ENCODE measurements around the gene LSS.

DNA sequence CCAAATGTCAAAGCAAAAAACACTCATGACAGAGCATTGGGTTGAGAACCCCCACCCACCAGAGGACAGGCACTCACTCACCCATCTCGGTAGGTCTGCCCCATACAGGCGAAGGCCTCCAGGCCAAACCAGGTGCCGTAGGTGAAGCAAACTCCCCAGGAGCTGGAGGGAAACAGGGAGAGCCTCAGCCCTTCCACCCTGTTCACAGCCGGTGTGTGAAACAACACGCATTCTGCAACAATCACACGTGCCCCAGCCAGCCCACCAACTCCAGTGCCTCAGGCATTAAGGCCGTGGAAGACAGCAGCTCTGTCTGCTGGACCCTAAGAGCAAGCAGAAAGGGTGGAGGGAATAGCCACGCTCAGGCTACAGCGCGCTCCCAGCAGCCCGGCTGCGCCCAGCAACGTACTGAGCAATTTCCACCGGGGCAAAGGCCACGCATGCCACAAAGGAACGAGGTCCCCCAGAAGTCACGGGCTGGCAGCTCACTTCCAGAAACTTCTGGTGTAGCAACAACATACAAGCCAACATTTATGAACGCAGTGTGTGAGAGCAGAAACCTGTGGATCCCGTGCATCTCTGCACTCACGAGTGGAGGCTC, 32.9 kb downstream of the LSS start:
- no peak for TF ChIP-seq EZH2 (IDR thresholded peaks at IDR 0.05; ENCODE audit: low read length, unreplicated experiment)
- TF ChIP-seq, protein P1, sequence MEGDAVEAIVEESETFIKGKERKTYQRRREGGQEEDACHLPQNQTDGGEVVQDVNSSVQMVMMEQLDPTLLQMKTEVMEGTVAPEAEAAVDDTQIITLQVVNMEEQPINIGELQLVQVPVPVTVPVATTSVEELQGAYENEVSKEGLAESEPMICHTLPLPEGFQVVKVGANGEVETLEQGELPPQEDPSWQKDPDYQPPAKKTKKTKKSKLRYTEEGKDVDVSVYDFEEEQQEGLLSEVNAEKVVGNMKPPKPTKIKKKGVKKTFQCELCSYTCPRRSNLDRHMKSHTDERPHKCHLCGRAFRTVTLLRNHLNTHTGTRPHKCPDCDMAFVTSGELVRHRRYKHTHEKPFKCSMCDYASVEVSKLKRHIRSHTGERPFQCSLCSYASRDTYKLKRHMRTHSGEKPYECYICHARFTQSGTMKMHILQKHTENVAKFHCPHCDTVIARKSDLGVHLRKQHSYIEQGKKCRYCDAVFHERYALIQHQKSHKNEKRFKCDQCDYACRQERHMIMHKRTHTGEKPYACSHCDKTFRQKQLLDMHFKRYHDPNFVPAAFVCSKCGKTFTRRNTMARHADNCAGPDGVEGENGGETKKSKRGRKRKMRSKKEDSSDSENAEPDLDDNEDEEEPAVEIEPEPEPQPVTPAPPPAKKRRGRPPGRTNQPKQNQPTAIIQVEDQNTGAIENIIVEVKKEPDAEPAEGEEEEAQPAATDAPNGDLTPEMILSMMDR (conservative IDR thresholded peaks at IDR 0.05; ENCODE audit: low read depth, low read length): no peak
